SK-N-SH (cell line): ENCODE measurements around the gene VPS33B.

Experiments
- CTCF ChIP-seq: fragments of 200-600 bp; sonication (generic); IDR thresholded peaks from 2 replicates; pipeline ENCODE4 v1.6.1; 2017; ENCODE audit warnings: antibody characterized with exemption, mild to moderate bottlenecking, moderate library complexity
- ELF1 ChIP-seq: IDR thresholded peaks from 2 replicates; pipeline ENCODE4 v1.4.0; 2012
- EP300 ChIP-seq, 2 experiments: IDR thresholded peaks; 2 replicates each; pipeline versions ENCODE4 v1.4.0 to v1.6.1; 2012; ENCODE audit warnings: borderline replicate concordance in 1 of 2, low read depth in 1 of 2, low read length in 1 of 2
- EZH2phosphoT487 ChIP-seq: fragments of 200-600 bp; sonication (generic); IDR thresholded peaks from 2 replicates; pipeline ENCODE4 v1.6.1; 2017; ENCODE audit warnings: low read depth, mixed run types, mild to moderate bottlenecking, antibody characterized with exemption, moderate library complexity, borderline replicate concordance
- IRF3 ChIP-seq: fragments of 150-350 bp; IDR thresholded peaks from 2 replicates; pipeline ENCODE4 v1.6.1; 2016; ENCODE audit warnings: mild to moderate bottlenecking, low read depth, low read length
- MXI1 ChIP-seq: IDR thresholded peaks from 2 replicates; pipeline ENCODE4 v1.6.1; 2012; ENCODE audit warnings: mild to moderate bottlenecking, low read depth, low read length, improper control_type of control experiment
- POLR2AphosphoS5 ChIP-seq: IDR thresholded peaks from 2 replicates; pipeline ENCODE4 v1.6.1; 2012; ENCODE audit warnings: low read depth, low read length
- RCOR1 ChIP-seq: fragments of 150-350 bp; IDR thresholded peaks from 2 replicates; pipeline ENCODE4 v1.6.1; 2017; ENCODE audit warnings: antibody characterized with exemption, low read length
- TAF1 ChIP-seq: IDR thresholded peaks from 2 replicates; pipeline ENCODE4 v1.6.1; 2012; ENCODE audit warnings: low read depth, mild to moderate bottlenecking, low read length, moderate library complexity, borderline replicate concordance
- TEAD4 ChIP-seq: IDR thresholded peaks from 2 replicates; pipeline ENCODE4 v1.4.0; 2012; ENCODE audit warnings: mild to moderate bottlenecking, borderline replicate concordance; ENCODE audit not compliant: insufficient read depth

GRCh38 chr15:91067036-91067435, 44.6 kb upstream of the VPS33B start:
- TF ChIP-seq IRF3 (no peak), ELF1 (no peak), EZH2phosphoT487 (no peak), CTCF (no peak), POLR2AphosphoS5 (no peak), TAF1 (no peak), EP300 (IDR thresholded peaks at IDR 0.05; ENCODE audit: borderline replicate concordance in 1 of 2, low read depth in 1 of 2, low read length in 1 of 2) (no peak), MXI1 (no peak), RCOR1 (no peak), TEAD4 (no peak)
